Endothelial cell of umbilical vein (primary cell): ENCODE data around the gene BPHL. TPM values are rescaled to one million over a fixed set of nuclear protein-coding genes. Genes with fewer than 3 reads are reported as not detected.

ENCODE experiments used
- BruUV-seq: library from RNA; stranded (reverse); fragments of 400-500 nt; replicated peaks from 2 replicates; lab custom pipeline; 2021; lab: Mats Ljungman, UMichigan
- CTCF ChIA-PET: fragments of 300-600, 350-600 bp; sonication (Branson Sonifier 250); formaldehyde crosslinking; loops from one replicate; lab custom pipeline; 2021; ENCODE audit warnings: antibody characterized with exemption, inconsistent platforms; lab: Charles Lee
- POLR2A ChIA-PET: fragments of 300-600, 350-600 bp; sonication (Branson Sonifier 250); formaldehyde crosslinking; loops from one replicate; lab custom pipeline; 2021; ENCODE audit warnings: antibody characterized with exemption, inconsistent platforms; lab: Charles Lee
- DNase-seq: peaks from one replicate; pipeline ENCODE4 v3.0.0-alpha.2; 2011; ENCODE audit warnings: low read depth, low spot score
- FAIRE-seq: peaks from 2 replicates; lab custom pipeline; 2011; peaks lifted over from hg19 to GRCh38; lab: Jason Lieb, UNC
- H2AFZ ChIP-seq: 2 replicates; pipeline ENCODE4 v1.6.0; 2012; ENCODE audit warnings: low read depth, low read length, control low read depth, inconsistent platforms
- H3K27ac ChIP-seq: 2 replicates; pipeline ENCODE4 v1.5.1; 2011; ENCODE audit warnings: low read depth, mild to moderate bottlenecking, control low read depth, low read length, moderate library complexity; ENCODE audit not compliant: insufficient read depth
- H3K27me3 ChIP-seq, 2 experiments: 2 replicates each; pipeline versions ENCODE4 v1.6.0 to v1.6.1; 2011; ENCODE audit warnings: low read length in 2 of 2, mixed read lengths in 1 of 2; ENCODE audit not compliant: control insufficient read depth in 2 of 2, insufficient read depth in 2 of 2
- H3K36me3 ChIP-seq, 2 experiments: 2 replicates in 1 of 2; 3 replicates in 1 of 2; pipeline ENCODE4 v1.5.1; 2011; ENCODE audit warnings: low read length in 2 of 2, mild to moderate bottlenecking in 1 of 2, moderate library complexity in 1 of 2; ENCODE audit not compliant: control insufficient read depth in 2 of 2, insufficient read depth in 2 of 2; ENCODE audit errors: extremely low read depth in 1 of 2
- H3K4me1 ChIP-seq: 3 replicates; pipeline ENCODE4 v1.5.1; 2011; ENCODE audit warnings: mild to moderate bottlenecking, low read length; ENCODE audit not compliant: control insufficient read depth, insufficient read depth; ENCODE audit errors: extremely low read depth
- H3K4me2 ChIP-seq: 2 replicates; pipeline ENCODE4 v1.6.1; 2011; ENCODE audit warnings: low read length, control low read depth, mixed read lengths; ENCODE audit not compliant: insufficient read depth
- H3K4me3 ChIP-seq, 3 experiments: fragments of 200-600 bp in 1 of 3; sonication (generic), shearing (Covaris generic) in 1 of 3; replicated peaks in 1 of 3; 2 replicates each; pipeline ENCODE4 v1.5.1; 2011 to 2016; ENCODE audit warnings: control low read depth in 3 of 3, low read length in 3 of 3, mild to moderate bottlenecking in 2 of 3, inconsistent platforms in 1 of 3, low read depth in 1 of 3, moderate library complexity in 1 of 3; ENCODE audit not compliant: insufficient read depth in 1 of 3
- H3K79me2 ChIP-seq: 2 replicates; pipeline ENCODE4 v1.6.0; 2012; ENCODE audit warnings: low read length, inconsistent platforms; ENCODE audit not compliant: control insufficient read depth, insufficient read depth
- H3K9ac ChIP-seq: replicated peaks from 2 replicates; pipeline ENCODE3; 2011; ENCODE audit warnings: low read length, control low read depth; ENCODE audit not compliant: insufficient read depth; ENCODE audit errors: extremely low read depth
- H3K9me1 ChIP-seq: replicated peaks from 3 replicates; pipeline ENCODE4 v1.6.0; 2011; ENCODE audit warnings: mild to moderate bottlenecking, low read length; ENCODE audit not compliant: control insufficient read depth, insufficient read depth; ENCODE audit errors: extremely low read depth
- H3K9me3 ChIP-seq: replicated peaks from 2 replicates; pipeline ENCODE4 v1.5.1; 2012; ENCODE audit warnings: low read length, inconsistent platforms; ENCODE audit not compliant: control insufficient read depth, insufficient read depth
- H4K20me1 ChIP-seq: replicated peaks from 2 replicates; pipeline ENCODE3; 2011; ENCODE audit warnings: mild to moderate bottlenecking, low read length; ENCODE audit not compliant: control insufficient read depth, insufficient read depth; ENCODE audit errors: extremely low read depth
- EZH2 ChIP-seq: IDR thresholded peaks from 2 replicates; pipeline ENCODE4 v1.6.1; 2012; ENCODE audit warnings: borderline replicate concordance, low read depth, mild to moderate bottlenecking, moderate library complexity, low read length, inconsistent platforms; ENCODE audit not compliant: severe bottlenecking
- FOS ChIP-seq: IDR thresholded peaks from 2 replicates; pipeline ENCODE4 v1.6.1; 2011; ENCODE audit warnings: mild to moderate bottlenecking, low read length, moderate library complexity, borderline replicate concordance; ENCODE audit not compliant: insufficient read depth
- JUN ChIP-seq: IDR thresholded peaks from 2 replicates; pipeline ENCODE4 v1.6.1; 2011; ENCODE audit warnings: borderline replicate concordance, low read depth; ENCODE audit not compliant: insufficient read length, insufficient read depth
- POLR2A ChIP-seq: IDR thresholded peaks from 2 replicates; pipeline ENCODE4 v1.6.1; 2012; ENCODE audit warnings: low read depth, mild to moderate bottlenecking, control low read depth, low read length
- POLR2AphosphoS5 ChIP-seq: IDR thresholded peaks from 2 replicates; pipeline ENCODE4 v1.6.1; 2012; ENCODE audit warnings: low read depth, mild to moderate bottlenecking, control low read depth, low read length, moderate library complexity; ENCODE audit not compliant: insufficient read depth
- dilution Hi-C: fragments of 300-500 bp; cut with MboI; formaldehyde crosslinking; loops from one replicate; pipeline ENCODE4 v1.15.0; 2019; ENCODE audit warnings: low sequenced_read_pairs; ENCODE audit not compliant: extremely low pct_ligation_motif_present
- intact Hi-C: fragments of 100-400 bp; cut with micrococcal nuclease; formaldehyde crosslinking; loops from one replicate; pipeline ENCODE4 v1.10.0; 2022
- polyA plus RNA-seq, 4 experiments: library from polyadenylated mRNA; depleted of rRNA in 3 of 4; stranded (reverse) in 3 of 4; unstranded in 1 of 4; fragments of >200 nt; gene quantifications; 2 replicates each; pipeline versions ENCODE4 v1.2.1 to v1.2.3, GENCODE V29; 2011 to 2012; ENCODE audit warnings: missing spikeins in 1 of 4
- total RNA-seq: library from RNA; stranded (reverse); gene quantifications from 2 replicates; pipeline ENCODE4 v1.2.3, GENCODE V29; 2021
- TF ChIP-seq, protein P1 (sequence below): IDR thresholded peaks from 2 replicates; pipeline ENCODE4 v1.6.1; 2011; ENCODE audit not compliant: insufficient read depth, insufficient read length
- TF ChIP-seq, protein P2 (sequence below), 2 donors: IDR thresholded peaks; 1 replicate in 1 of 2; 2 replicates in 1 of 2; pipeline ENCODE4 v1.5.1; 2011; ENCODE audit warnings: low read length in 2 of 2, mild to moderate bottlenecking in 2 of 2, moderate library complexity in 2 of 2, control low read depth in 1 of 2, inconsistent platforms in 1 of 2, low read depth in 1 of 2; ENCODE audit not compliant: insufficient read depth in 1 of 2; ENCODE audit errors: extremely low read depth in 1 of 2

The BPHL gene
- total and polyA plus RNA-seq, 2 donors (not counting 3 experiments of a cell fraction or from before 2014, with no cell fraction given) = 12.3 to 14.8 TPM

DNA sequence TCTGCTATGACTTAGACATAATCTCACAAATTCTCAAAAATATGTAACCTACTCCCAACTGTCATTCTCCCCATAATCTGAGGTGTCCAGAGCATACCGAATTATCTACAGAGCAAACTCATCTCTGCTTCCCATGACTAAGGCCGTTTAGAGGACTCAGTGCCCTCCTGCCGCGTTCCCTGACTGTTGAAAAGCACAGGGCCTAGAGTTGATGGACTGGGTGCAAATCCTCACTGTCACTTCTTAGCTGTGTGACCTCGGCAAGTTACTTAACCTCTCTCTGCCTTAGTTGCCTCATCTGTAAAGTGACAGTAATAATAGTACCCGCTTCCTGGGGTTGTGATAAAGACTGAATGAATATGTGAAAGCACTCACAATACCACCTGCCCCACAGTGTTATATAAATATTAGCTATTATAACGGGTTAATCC, 43.6 kb downstream of the BPHL start:
- FAIRE-seq (no peak), DNase-seq (no peak)
- dilution Hi-C loops = no loop called here
- TF ChIP-seq POLR2A (no peak), FOS (no peak), JUN (no peak), EZH2 (no peak)
- TF ChIP-seq, protein P1, sequence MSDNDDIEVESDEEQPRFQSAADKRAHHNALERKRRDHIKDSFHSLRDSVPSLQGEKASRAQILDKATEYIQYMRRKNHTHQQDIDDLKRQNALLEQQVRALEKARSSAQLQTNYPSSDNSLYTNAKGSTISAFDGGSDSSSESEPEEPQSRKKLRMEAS = no peak
- no peaks in the 10 kb centered on the region for H4K20me1 ChIP-seq
- peaks cover 30% of the 10 kb centered on the region for H3K4me1 ChIP-seq
- H3K9ac ChIP-seq = no peak overlapping the region
- H2AFZ ChIP-seq = no peak overlapping the region
- peak overlapping the region; percentile 78 for H3K4me2 ChIP-seq
- no peaks in the 10 kb centered on the region for H3K9me1 ChIP-seq
- no peak overlapping the region for H3K27ac ChIP-seq
- no peak overlapping the region for H3K4me3 ChIP-seq
- CTCF ChIA-PET = interaction anchor here (0.6 to 2.2 kb wide), 7 partner anchors 9 to 90 kb away, joined by 3 to 17 read pairs (median 3); no protein-coding TSS in a partner anchor
- no peaks in the 10 kb centered on the region for H3K79me2 ChIP-seq
- no peaks in the 10 kb centered on the region for H3K9me3 ChIP-seq
- H3K36me3 ChIP-seq = no peaks in the 10 kb centered on the region
- POLR2A ChIA-PET = no interaction called here
- BruUV-seq = no TSS peak
- no peaks in the 10 kb centered on the region for H3K27me3 ChIP-seq
- intact Hi-C loops = loop anchor here (2.0 kb wide), 1 partner anchor 163 kb away; the partner anchor contains the start of gene NQO2

DNA sequence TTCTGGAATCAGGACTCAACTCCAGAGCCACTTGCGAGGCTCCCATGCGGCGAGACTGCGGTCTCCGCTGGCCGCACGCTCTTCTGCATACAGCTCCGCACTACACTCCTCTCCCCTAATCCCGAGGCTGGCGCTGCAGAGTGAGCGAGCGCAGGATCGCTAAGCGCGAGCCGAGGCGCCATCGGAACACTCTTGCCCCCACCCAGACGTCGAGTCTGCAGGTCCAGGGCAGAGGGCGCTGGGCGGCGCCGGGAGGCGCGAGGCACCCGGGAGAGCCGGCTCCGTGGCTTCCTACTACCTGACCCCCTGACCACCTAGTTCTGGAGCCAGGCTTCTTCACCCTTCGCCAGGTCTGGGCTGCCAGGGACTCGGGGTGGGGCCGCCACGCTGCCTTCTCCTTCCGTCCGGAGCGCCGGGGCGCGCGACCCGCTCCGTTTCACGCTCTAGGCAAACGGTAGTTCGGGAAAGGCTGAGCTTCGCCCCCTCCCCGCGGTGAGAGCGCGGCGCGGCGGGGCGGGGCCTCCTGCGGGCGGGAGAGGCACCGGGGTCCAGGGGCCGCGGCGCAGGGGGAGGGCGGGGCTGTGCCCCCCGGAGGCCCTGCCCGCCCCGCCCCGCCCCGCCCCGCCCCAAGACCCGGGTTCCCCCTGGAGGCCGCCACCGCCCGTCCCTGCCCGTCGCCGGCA, 44.2 kb downstream of the BPHL start:
- H3K9ac ChIP-seq = peak overlapping the region; percentile 78
- intact Hi-C loops = loop anchor here (1.0 to 2.0 kb wide), 2 partner anchors 89 to 164 kb away; partner anchors contain the start of gene NQO2
- peak overlapping the region; percentile 91 for H2AFZ ChIP-seq
- H4K20me1 ChIP-seq = no peaks in the 10 kb centered on the region
- no peaks in the 10 kb centered on the region for H3K79me2 ChIP-seq
- H3K36me3 ChIP-seq = no peaks in the 10 kb centered on the region
- peak; percentile 81 for FAIRE-seq
- dilution Hi-C loops = no loop called here
- H3K4me1 ChIP-seq = peaks cover 30% of the 10 kb centered on the region
- peak; percentile 70 for DNase-seq
- CTCF ChIA-PET = interaction anchor here (0.6 to 2.2 kb wide), 8 partner anchors 9 to 89 kb away, joined by 3 to 17 read pairs (median 4); no protein-coding TSS in a partner anchor
- H3K4me2 ChIP-seq = peak overlapping the region; percentile 78
- no TSS peak for BruUV-seq
- POLR2A ChIA-PET = no interaction called here
- H3K27me3 ChIP-seq = no peaks in the 10 kb centered on the region
- TF ChIP-seq POLR2AphosphoS5 (no peak), POLR2A (peak; percentile 34)
- TF ChIP-seq, protein P2, sequence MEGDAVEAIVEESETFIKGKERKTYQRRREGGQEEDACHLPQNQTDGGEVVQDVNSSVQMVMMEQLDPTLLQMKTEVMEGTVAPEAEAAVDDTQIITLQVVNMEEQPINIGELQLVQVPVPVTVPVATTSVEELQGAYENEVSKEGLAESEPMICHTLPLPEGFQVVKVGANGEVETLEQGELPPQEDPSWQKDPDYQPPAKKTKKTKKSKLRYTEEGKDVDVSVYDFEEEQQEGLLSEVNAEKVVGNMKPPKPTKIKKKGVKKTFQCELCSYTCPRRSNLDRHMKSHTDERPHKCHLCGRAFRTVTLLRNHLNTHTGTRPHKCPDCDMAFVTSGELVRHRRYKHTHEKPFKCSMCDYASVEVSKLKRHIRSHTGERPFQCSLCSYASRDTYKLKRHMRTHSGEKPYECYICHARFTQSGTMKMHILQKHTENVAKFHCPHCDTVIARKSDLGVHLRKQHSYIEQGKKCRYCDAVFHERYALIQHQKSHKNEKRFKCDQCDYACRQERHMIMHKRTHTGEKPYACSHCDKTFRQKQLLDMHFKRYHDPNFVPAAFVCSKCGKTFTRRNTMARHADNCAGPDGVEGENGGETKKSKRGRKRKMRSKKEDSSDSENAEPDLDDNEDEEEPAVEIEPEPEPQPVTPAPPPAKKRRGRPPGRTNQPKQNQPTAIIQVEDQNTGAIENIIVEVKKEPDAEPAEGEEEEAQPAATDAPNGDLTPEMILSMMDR (IDR thresholded peaks at IDR 0.05; ENCODE audit: extremely low read depth in 1 of 2, insufficient read depth in 1 of 2, low read depth in 1 of 2, low read length in 2 of 2) = peak in 1 of 2 donors; percentile 19
- peak overlapping the region; percentile 46 to 64 (median 62) for H3K4me3 ChIP-seq
- no peaks in the 10 kb centered on the region for H3K9me1 ChIP-seq
- H3K27ac ChIP-seq = peak overlapping the region; percentile 63
- H3K9me3 ChIP-seq = no peaks in the 10 kb centered on the region
